ENCODE results near the gene CAMK2N1. TPM values are rescaled to one million over a fixed set of nuclear protein-coding genes. Genes with fewer than 3 reads are reported as not detected.

Gene CAMK2N1
- total and polyA plus RNA-seq, 2 of the 13 experiments (the other 11 are each of a cell fraction or from before 2014, with no cell fraction given): 38.0 to 38.6 TPM

- Histone ChIP-seq H2AFZ (ENCODE audit: low read length) (no peak overlapping the region), H3K9me3 (ENCODE audit: low read length) (no peaks in the 10 kb centered on the region), H3K4me3 (replicated peaks in 1 of 3; ENCODE audit: insufficient read depth in 1 of 3, low read depth in 2 of 3, low read length in 3 of 3) (no peak overlapping the region), H3K27ac (ENCODE audit: extremely low read length, insufficient read depth, low read length) (no peak overlapping the region), H3K4me1 (ENCODE audit: insufficient read depth, low read length) (peaks cover 47% of the 10 kb centered on the region), H3K27me3 (ENCODE audit: control insufficient read depth in 1 of 2, insufficient read depth in 2 of 2, low read length in 2 of 2) (peaks cover 0 to 10% of the 10 kb centered on the region in 2 experiments; a peak in 4 of 5 replicates), H3K4me2 (ENCODE audit: low read depth, low read length) (no peak overlapping the region), H3K79me2 (ENCODE audit: insufficient read depth, low read length) (no peaks in the 10 kb centered on the region), H3K36me3 (replicated peaks in 1 of 2; ENCODE audit: control insufficient read depth in 1 of 2, insufficient read depth in 2 of 2, low read length in 2 of 2) (peaks cover 13 to 25% of the 10 kb centered on the region in 2 experiments; a peak in 4 of 5 replicates), H4K20me1 (ENCODE audit: insufficient read depth, low read length) (no peaks in the 10 kb centered on the region), H3K9ac (ENCODE audit: insufficient read depth, low read depth, low read length) (no peak overlapping the region)
- FAIRE-seq (no peak), DNase-seq (ENCODE audit: low spot score) (peak; percentile 65), ATAC-seq (no peak)
- in situ Hi-C loops (cut with HindIII; ENCODE audit: extremely low pct_ligation_motif_present, low pct_unique_long_range_greater_than_20kb) (loop anchor here (10.0 kb wide), 1 partner anchor 61 kb away; no protein-coding TSS in a partner anchor), intact Hi-C loops (cut with micrococcal nuclease; ENCODE audit: unreplicated experiment) (no loop called here)
- CTCF ChIA-PET (ENCODE audit: low intra/inter-chr PET ratio, low total read pairs): no interaction called here
- peak; percentile 53 for TF ChIP-seq FOSL2 (CRISPR knock-in tag; IDR thresholded peaks at IDR 0.05)
- no peak for TF ChIP-seq MXI1 (IDR thresholded peaks at IDR 0.05; ENCODE audit: borderline replicate concordance, low read depth, low read length)
- 0 out of 2 replicates have a peak, but pooled peaks have one; percentile 21 for TF ChIP-seq ZC3H13 (CRISPR knock-in tag; IDR thresholded peaks at IDR 0.05)
- no peak for TF ChIP-seq ZNF33A (CRISPR knock-in tag; IDR thresholded peaks at IDR 0.05; ENCODE audit: borderline replicate concordance)
- no peak for TF ChIP-seq ZXDC (CRISPR knock-in tag; IDR thresholded peaks at IDR 0.05)
- TF ChIP-seq ZNF431 (CRISPR knock-in tag; IDR thresholded peaks at IDR 0.05; ENCODE audit: borderline replicate concordance, low read depth): no peak
- TF ChIP-seq KDM1A (CRISPR knock-in tag; IDR thresholded peaks at IDR 0.05): no peak
- TF ChIP-seq PHF8 (CRISPR knock-in tag; IDR thresholded peaks at IDR 0.05): no peak
- 0 out of 2 replicates have a peak, but pooled peaks have one; percentile 7 for TF ChIP-seq CREB1 (IDR thresholded peaks at IDR 0.05)
- no peak for TF ChIP-seq CREB1 (CRISPR knock-in tag; IDR thresholded peaks at IDR 0.05)
- TF ChIP-seq ZSCAN22 (CRISPR knock-in tag; IDR thresholded peaks at IDR 0.05): no peak
- no peak for TF ChIP-seq ZBTB39 (CRISPR knock-in tag; IDR thresholded peaks at IDR 0.05)
- POLR2A ChIA-PET: interaction anchor here (0.7 kb wide), 1 partner anchor 10 kb away, joined by 3 read pairs; the partner anchor contains the start of gene CAMK2N1
- WGBS (ENCODE audit: low lambda C conversion rate): 37% methylated on average over 5 of the region's 8 CpGs
- no TSS peak for BruUV-seq (replicated peaks)
Measured at GRCh38 chr1:20496241-20496661, 10.2 kb upstream of the CAMK2N1 start.
